Ecto neural progenitor cell (in vitro differentiated cells): Measurements from ENCODE around the gene SMURF2.

Source experiments
- DNase-seq: peaks from one replicate; pipeline ENCODE4 v3.0.0-alpha.2; 2018; ENCODE audit warnings: low spot score

The SMURF2 gene

GRCh38 chr17:64537488-64537887 lies 124.6 kb downstream of the SMURF2 start:
- no peak for DNase-seq

GRCh38 chr17:64536913-64537312 lies 125.2 kb downstream of the SMURF2 start:
- DNase-seq = no peak

- no peak for DNase-seq
Observed at GRCh38 chr17:64535357-64535756, 126.8 kb downstream of the SMURF2 start.

GRCh38 chr17:64534187-64534586 lies 127.9 kb downstream of the SMURF2 start:
- no peak for DNase-seq

GRCh38 chr17:64533784-64534183 lies 128.3 kb downstream of the SMURF2 start:
- DNase-seq = no peak

GRCh38 chr17:64532409-64532808 lies 129.7 kb downstream of the SMURF2 start:
- DNase-seq = no peak

GRCh38 chr17:64531955-64532371 lies 130.1 kb downstream of the SMURF2 start:
- DNase-seq = no peak

GRCh38 chr17:64529221-64529620 lies 132.9 kb downstream of the SMURF2 start:
- DNase-seq = no peak

GRCh38 chr17:64527914-64528313 lies 134.2 kb downstream of the SMURF2 start:
- DNase-seq = no peak

GRCh38 chr17:64520359-64520758 lies 141.7 kb downstream of the SMURF2 start:
- no peak for DNase-seq

- no peak for DNase-seq
Observed at GRCh38 chr17:64519601-64520000, 142.5 kb downstream of the SMURF2 start.

- no peak for DNase-seq
Observed at GRCh38 chr17:64515829-64516228, 146.3 kb downstream of the SMURF2 start.

- no peak for DNase-seq
Observed at GRCh38 chr17:64515419-64515818, 146.7 kb downstream of the SMURF2 start.

- no peak for DNase-seq
Observed at GRCh38 chr17:64509179-64509578, 152.9 kb downstream of the SMURF2 start.

GRCh38 chr17:64508683-64509082 lies 153.4 kb downstream of the SMURF2 start:
- no peak for DNase-seq

- peak; percentile 71 for DNase-seq
Observed at GRCh38 chr17:64507413-64507782, 154.7 kb downstream of the SMURF2 start.

GRCh38 chr17:64506576-64507412 lies 155.3 kb downstream of the SMURF2 start, which contains the start of gene CEP95:
TSS of gene CEP95 (plus strand) at chr17:64506977. CDS start at chr17:64507098, 121 bp downstream.
- DNase-seq = peak; percentile 100

GRCh38 chr17:64506201-64506575 lies 155.9 kb downstream of the SMURF2 start, which contains the start of gene DDX5:
TSS of gene DDX5 (minus strand) at chr17:64506289. CDS start at chr17:64506119, 170 bp downstream.
- peak; percentile 100 for DNase-seq

GRCh38 chr17:64505340-64506200 lies 156.5 kb downstream of the SMURF2 start:
- DNase-seq = peak; percentile 93

- DNase-seq = no peak
Observed at GRCh38 chr17:64504769-64505339, 157.3 kb downstream of the SMURF2 start.

GRCh38 chr17:64503821-64504768 lies 158.0 kb downstream of the SMURF2 start:
- DNase-seq = no peak
